Thyroid gland (tissue), 4 donors: ENCODE results near the gene TMEM14A. TPM values are rescaled to one million over a fixed set of nuclear protein-coding genes. Genes with fewer than 3 reads are reported as not detected.
A peak's percentile ranks its signal among the peaks of the same experiment; 100 is the strongest.

ENCODE experiments used
- DNase-seq, 2 donors: peaks; one replicate each; pipeline ENCODE4 v3.0.0-alpha.2; 2019
- H3K27ac ChIP-seq, 3 donors: fragments of 200-600 bp; sonication (generic); 1 replicate in 2 of 3; 2 replicates in 1 of 3; pipeline ENCODE4 v1.5.1; 2016 to 2019; ENCODE audit warnings: mild to moderate bottlenecking in 1 of 3, moderate library complexity in 1 of 3
- H3K27me3 ChIP-seq: fragments of 200-600 bp; sonication (generic); one replicate; pipeline ENCODE4 v1.5.1; 2019
- H3K36me3 ChIP-seq, 2 donors: fragments of 200-600 bp; sonication (generic); one replicate each; pipeline ENCODE4 v1.5.1; 2016 to 2019
- H3K4me1 ChIP-seq, 2 donors: fragments of 200-600 bp; sonication (generic); one replicate each; pipeline ENCODE4 v1.5.1; 2017 to 2019
- H3K4me3 ChIP-seq, 3 donors: fragments of 200-600 bp; sonication (generic); replicated peaks in 1 of 3; 1 replicate in 2 of 3; 2 replicates in 1 of 3; pipeline ENCODE4 v1.5.1; 2016; ENCODE audit warnings: mild to moderate bottlenecking in 1 of 3
- H3K9me3 ChIP-seq: fragments of 200-600 bp; sonication (generic); one replicate; pipeline ENCODE4 v1.5.1; 2017
- POLR2A ChIP-seq, 2 donors: fragments of 450-650 bp; IDR thresholded peaks; one replicate each; pipeline ENCODE4 v1.6.1; 2017; ENCODE audit warnings: antibody characterized with exemption in 2 of 2, mild to moderate bottlenecking in 2 of 2, moderate library complexity in 1 of 2
- WGBS, 2 donors: methylation state at CpG; one replicate each; pipeline ENCODE4 v1.1.5; 2017; 5-methylcytosine and 5-hydroxymethylcytosine counted together
- intact Hi-C: fragments of 100-400 bp; cut with DNase I; formaldehyde crosslinking; loops from one replicate; pipeline ENCODE4 v1.15.1; 2023
- total RNA-seq, 4 donors: library from RNA; depleted of rRNA; stranded (reverse); fragments of >200 nt; gene quantifications; one replicate each; pipeline ENCODE4 v1.2.3, GENCODE V29; 2016
- TF ChIP-seq, protein P1 (sequence below), 6 experiments: fragments of 200-600 bp in 3 of 6; fragments of 450-650 bp in 3 of 6; sonication (generic) in 3 of 6; IDR thresholded peaks; one replicate each; pipeline ENCODE4 v1.5.1; 2016 to 2019; ENCODE audit warnings: antibody characterized with exemption in 6 of 6, mild to moderate bottlenecking in 2 of 6, inconsistent platforms in 1 of 6, moderate library complexity in 1 of 6

TMEM14A gene
- total RNA-seq, 4 donors from 2014 or later = 15.3 to 43.0 (median 27.1) TPM

- intact Hi-C loops = no loop called here
- Histone ChIP-seq H3K4me1 (no peaks in the 10 kb centered on the region), H3K27me3 (no peaks in the 10 kb centered on the region), H3K27ac (no peak overlapping the region), H3K9me3 (no peaks in the 10 kb centered on the region), H3K4me3 (no peak overlapping the region), H3K36me3 (no peaks in the 10 kb centered on the region)
- TF ChIP-seq, protein P1, sequence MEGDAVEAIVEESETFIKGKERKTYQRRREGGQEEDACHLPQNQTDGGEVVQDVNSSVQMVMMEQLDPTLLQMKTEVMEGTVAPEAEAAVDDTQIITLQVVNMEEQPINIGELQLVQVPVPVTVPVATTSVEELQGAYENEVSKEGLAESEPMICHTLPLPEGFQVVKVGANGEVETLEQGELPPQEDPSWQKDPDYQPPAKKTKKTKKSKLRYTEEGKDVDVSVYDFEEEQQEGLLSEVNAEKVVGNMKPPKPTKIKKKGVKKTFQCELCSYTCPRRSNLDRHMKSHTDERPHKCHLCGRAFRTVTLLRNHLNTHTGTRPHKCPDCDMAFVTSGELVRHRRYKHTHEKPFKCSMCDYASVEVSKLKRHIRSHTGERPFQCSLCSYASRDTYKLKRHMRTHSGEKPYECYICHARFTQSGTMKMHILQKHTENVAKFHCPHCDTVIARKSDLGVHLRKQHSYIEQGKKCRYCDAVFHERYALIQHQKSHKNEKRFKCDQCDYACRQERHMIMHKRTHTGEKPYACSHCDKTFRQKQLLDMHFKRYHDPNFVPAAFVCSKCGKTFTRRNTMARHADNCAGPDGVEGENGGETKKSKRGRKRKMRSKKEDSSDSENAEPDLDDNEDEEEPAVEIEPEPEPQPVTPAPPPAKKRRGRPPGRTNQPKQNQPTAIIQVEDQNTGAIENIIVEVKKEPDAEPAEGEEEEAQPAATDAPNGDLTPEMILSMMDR (IDR thresholded peaks at IDR 0.05) = no peak
- TF ChIP-seq POLR2A (IDR thresholded peaks at IDR 0.05) = no peak
- DNase-seq = no peak
Observed at GRCh38 chr6:52718550-52718949, 47.6 kb downstream of the TMEM14A start.

DNA sequence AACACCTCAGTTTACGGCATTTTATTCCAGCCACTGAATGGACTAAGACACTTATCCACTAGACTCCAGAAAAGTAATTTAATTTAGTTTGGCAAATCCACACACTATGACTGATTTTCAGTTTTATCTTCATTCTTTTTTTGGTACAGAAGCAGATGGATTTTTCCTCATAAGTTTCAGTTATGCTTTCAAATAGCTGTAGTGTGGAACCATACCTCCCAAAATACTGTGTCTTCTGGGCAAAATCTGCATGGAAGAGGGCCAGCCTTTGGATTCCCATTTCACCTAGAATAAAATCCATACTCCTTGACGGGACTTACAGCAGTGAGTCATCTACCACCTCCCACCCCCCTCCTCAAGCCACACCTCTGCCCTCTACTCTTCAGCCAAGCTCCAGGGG lies 49.4 kb downstream of the TMEM14A start:
- no peak overlapping the region for H3K27ac ChIP-seq
- intact Hi-C loops = no loop called here
- WGBS, 2 donors = 38 to 84% methylated on average over 2 of the region's 2 CpGs
- H3K4me3 ChIP-seq = no peak overlapping the region
- H3K4me1 ChIP-seq = peaks cover 0 to 9% of the 10 kb centered on the region in 2 donors
- H3K36me3 ChIP-seq = no peaks in the 10 kb centered on the region
- DNase-seq = no peak
- no peak for TF ChIP-seq POLR2A (IDR thresholded peaks at IDR 0.05)
- TF ChIP-seq, protein P1 (IDR thresholded peaks at IDR 0.05) = no peak
- no peaks in the 10 kb centered on the region for H3K27me3 ChIP-seq
- H3K9me3 ChIP-seq = no peaks in the 10 kb centered on the region

GRCh38 chr6:52724042-52724405 lies 53.1 kb downstream of the TMEM14A start:
- H3K4me1 ChIP-seq = peaks cover 5 to 14% of the 10 kb centered on the region in 2 donors
- intact Hi-C loops = no loop called here
- no peaks in the 10 kb centered on the region for H3K27me3 ChIP-seq
- DNase-seq = no peak
- H3K9me3 ChIP-seq = no peaks in the 10 kb centered on the region
- H3K4me3 ChIP-seq = no peak overlapping the region
- TF ChIP-seq, protein P1 (IDR thresholded peaks at IDR 0.05) = no peak
- no peak for TF ChIP-seq POLR2A (IDR thresholded peaks at IDR 0.05)
- 61 to 69% methylated on average over 2 of the region's 2 CpGs for WGBS, 2 donors
- peak overlapping the region in 1 of 3 donors; percentile 0 for H3K27ac ChIP-seq
- H3K36me3 ChIP-seq = no peaks in the 10 kb centered on the region

GRCh38 chr6:52724406-52725121 lies 53.7 kb downstream of the TMEM14A start:
- TF ChIP-seq POLR2A (IDR thresholded peaks at IDR 0.05) = no peak
- TF ChIP-seq, protein P1 (IDR thresholded peaks at IDR 0.05) = peak in 4 of 6 experiments; percentile 45 to 58 (median 51)
- no peaks in the 10 kb centered on the region for H3K27me3 ChIP-seq
- peak overlapping the region in 1 of 3 donors; percentile 37 for H3K27ac ChIP-seq
- intact Hi-C loops = no loop called here
- DNase-seq = peak; percentile 83 to 92
- no peak overlapping the region for H3K4me3 ChIP-seq
- H3K4me1 ChIP-seq = peaks cover 5 to 14% of the 10 kb centered on the region in 2 donors
- 79 to 81% methylated on average over 13 of the region's 13 CpGs for WGBS, 2 donors
- no peaks in the 10 kb centered on the region for H3K36me3 ChIP-seq
- no peaks in the 10 kb centered on the region for H3K9me3 ChIP-seq

GRCh38 chr6:52725143-52725534 lies 54.2 kb downstream of the TMEM14A start:
- Histone ChIP-seq H3K4me1 (peaks cover 5 to 14% of the 10 kb centered on the region in 2 donors), H3K27ac (peak overlapping the region in 1 of 3 donors; percentile 37), H3K27me3 (no peaks in the 10 kb centered on the region), H3K9me3 (no peaks in the 10 kb centered on the region), H3K4me3 (no peak overlapping the region), H3K36me3 (no peaks in the 10 kb centered on the region)
- WGBS, 2 donors = 81 to 93% methylated on average over 3 of the region's 3 CpGs
- DNase-seq = peak in 1 of 2 donors; percentile 19
- TF ChIP-seq, protein P1 (IDR thresholded peaks at IDR 0.05) = no peak
- no peak for TF ChIP-seq POLR2A (IDR thresholded peaks at IDR 0.05)
- intact Hi-C loops = no loop called here
